Endothelial cell (in vitro differentiated cells): ENCODE measurements around the gene HDAC7. TPM values are rescaled to one million over a fixed set of nuclear protein-coding genes. Genes with fewer than 3 reads are reported as not detected.

Experiments
- DNase-seq: peaks from one replicate; pipeline ENCODE4 v3.0.0; 2021; ENCODE audit warnings: low spot score
- H3K27ac Mint-ChIP-seq: one replicate; pipeline ENCODE4 v1.8.0; 2021; ENCODE audit warnings: mixed read lengths, inconsistent platforms; ENCODE audit not compliant: unreplicated experiment
- H3K27me3 Mint-ChIP-seq: one replicate; pipeline ENCODE4 v1.8.0; 2021; ENCODE audit warnings: mild to moderate bottlenecking, moderate library complexity, mixed read lengths, inconsistent platforms; ENCODE audit not compliant: unreplicated experiment
- H3K36me3 Mint-ChIP-seq: one replicate; pipeline ENCODE4 v1.8.0; 2021; ENCODE audit warnings: mild to moderate bottlenecking, low read depth, mixed read lengths, inconsistent platforms; ENCODE audit not compliant: unreplicated experiment
- H3K4me1 Mint-ChIP-seq: one replicate; pipeline ENCODE4 v1.8.0; 2021; ENCODE audit warnings: mild to moderate bottlenecking, mixed read lengths, inconsistent platforms; ENCODE audit not compliant: unreplicated experiment
- H3K4me3 Mint-ChIP-seq: one replicate; pipeline ENCODE4 v1.8.0; 2021; ENCODE audit warnings: mild to moderate bottlenecking, mixed read lengths, inconsistent platforms; ENCODE audit not compliant: unreplicated experiment
- H3K9me3 Mint-ChIP-seq: one replicate; pipeline ENCODE4 v1.8.0; 2021; ENCODE audit warnings: mixed read lengths, inconsistent platforms; ENCODE audit not compliant: unreplicated experiment
- total RNA-seq: library from RNA; stranded (reverse); fragmentation: NEBNext Ultra II Directional; extraction: Animal tissue kit (Norgen Biotek cat#: 25700); gene quantifications from one replicate; pipeline ENCODE4 v1.2.1, GENCODE V29; 2021; ENCODE audit not compliant: unreplicated experiment
- TF ChIP-seq, protein P1 (sequence below): fragments of 200-600 bp; sonication (generic); IDR thresholded peaks from one replicate; pipeline ENCODE4 v1.5.0; 2021; ENCODE audit warnings: antibody characterized with exemption; ENCODE audit not compliant: unreplicated experiment

The HDAC7 gene
- total RNA-seq, 1 donor from 2014 or later, result 387 TPM

DNA sequence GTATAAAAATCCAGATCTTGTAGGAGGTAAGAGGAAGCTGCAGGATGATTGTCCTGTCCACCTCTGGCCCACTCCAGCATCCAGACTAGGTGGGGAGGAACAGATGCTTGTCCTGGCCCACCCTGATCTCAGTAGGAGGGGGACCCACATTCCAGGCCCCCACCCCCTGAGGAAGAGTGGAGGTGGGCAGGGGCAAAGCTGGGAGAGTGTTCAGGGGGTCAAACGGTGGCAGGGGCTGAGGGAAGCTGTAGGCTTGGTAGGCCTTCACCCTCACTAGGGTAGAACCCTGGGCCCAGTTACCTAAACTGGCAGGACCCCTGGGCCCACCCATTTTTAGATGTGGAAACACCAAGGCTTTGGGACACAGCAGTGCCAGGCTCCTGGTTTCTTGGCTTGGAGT, 42.6 kb downstream of the HDAC7 start:
- Mint-ChIP-seq H3K9me3 (no peaks in the 10 kb centered on the region), H3K27ac (peak overlapping the region; percentile 96), H3K27me3 (peaks cover 46% of the 10 kb centered on the region), H3K4me3 (no peak overlapping the region), H3K36me3 (peaks cover 35% of the 10 kb centered on the region), H3K4me1 (peaks cover 63% of the 10 kb centered on the region)
- TF ChIP-seq, protein P1, sequence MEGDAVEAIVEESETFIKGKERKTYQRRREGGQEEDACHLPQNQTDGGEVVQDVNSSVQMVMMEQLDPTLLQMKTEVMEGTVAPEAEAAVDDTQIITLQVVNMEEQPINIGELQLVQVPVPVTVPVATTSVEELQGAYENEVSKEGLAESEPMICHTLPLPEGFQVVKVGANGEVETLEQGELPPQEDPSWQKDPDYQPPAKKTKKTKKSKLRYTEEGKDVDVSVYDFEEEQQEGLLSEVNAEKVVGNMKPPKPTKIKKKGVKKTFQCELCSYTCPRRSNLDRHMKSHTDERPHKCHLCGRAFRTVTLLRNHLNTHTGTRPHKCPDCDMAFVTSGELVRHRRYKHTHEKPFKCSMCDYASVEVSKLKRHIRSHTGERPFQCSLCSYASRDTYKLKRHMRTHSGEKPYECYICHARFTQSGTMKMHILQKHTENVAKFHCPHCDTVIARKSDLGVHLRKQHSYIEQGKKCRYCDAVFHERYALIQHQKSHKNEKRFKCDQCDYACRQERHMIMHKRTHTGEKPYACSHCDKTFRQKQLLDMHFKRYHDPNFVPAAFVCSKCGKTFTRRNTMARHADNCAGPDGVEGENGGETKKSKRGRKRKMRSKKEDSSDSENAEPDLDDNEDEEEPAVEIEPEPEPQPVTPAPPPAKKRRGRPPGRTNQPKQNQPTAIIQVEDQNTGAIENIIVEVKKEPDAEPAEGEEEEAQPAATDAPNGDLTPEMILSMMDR, result no peak
- DNase-seq, result no peak

DNA sequence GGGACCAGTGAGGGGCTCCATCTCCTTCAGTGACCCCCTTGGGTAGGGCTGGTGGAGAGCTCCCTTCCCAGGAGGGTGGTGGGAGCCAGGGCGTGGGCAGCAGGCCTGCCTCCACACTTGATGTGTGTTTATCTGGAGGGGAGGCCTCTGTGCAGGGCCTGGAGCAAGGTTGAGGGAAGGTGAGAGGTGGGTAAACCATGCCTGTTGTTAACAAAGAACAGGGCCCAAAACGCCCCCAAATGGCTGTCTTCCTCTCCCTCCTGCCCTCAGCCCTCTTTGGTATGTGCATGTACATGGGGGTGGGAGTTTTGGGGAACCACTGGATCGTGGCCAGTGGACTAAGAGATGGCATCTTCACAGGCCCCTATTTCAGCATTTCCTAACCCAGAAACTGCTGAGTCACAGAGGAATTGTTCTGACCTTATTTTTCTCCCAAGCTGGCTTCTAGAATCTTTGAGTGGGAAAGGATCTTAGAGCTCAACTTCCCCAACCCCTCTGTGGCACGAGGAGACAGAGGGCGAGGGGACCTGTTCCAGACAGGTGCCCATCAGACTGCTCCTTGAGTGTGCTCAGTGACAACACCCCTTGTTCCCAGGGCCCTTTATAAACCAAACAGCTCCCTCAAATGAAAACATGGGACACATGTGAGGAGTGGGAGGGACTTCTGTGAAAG, 43.1 kb downstream of the HDAC7 start:
- Mint-ChIP-seq H3K27ac (peak overlapping the region; percentile 96), H3K27me3 (peaks cover 42% of the 10 kb centered on the region), H3K9me3 (no peaks in the 10 kb centered on the region), H3K36me3 (peaks cover 30% of the 10 kb centered on the region), H3K4me3 (no peak overlapping the region), H3K4me1 (peaks cover 65% of the 10 kb centered on the region)
- TF ChIP-seq, protein P1, result no peak
- DNase-seq, result no peak

DNA sequence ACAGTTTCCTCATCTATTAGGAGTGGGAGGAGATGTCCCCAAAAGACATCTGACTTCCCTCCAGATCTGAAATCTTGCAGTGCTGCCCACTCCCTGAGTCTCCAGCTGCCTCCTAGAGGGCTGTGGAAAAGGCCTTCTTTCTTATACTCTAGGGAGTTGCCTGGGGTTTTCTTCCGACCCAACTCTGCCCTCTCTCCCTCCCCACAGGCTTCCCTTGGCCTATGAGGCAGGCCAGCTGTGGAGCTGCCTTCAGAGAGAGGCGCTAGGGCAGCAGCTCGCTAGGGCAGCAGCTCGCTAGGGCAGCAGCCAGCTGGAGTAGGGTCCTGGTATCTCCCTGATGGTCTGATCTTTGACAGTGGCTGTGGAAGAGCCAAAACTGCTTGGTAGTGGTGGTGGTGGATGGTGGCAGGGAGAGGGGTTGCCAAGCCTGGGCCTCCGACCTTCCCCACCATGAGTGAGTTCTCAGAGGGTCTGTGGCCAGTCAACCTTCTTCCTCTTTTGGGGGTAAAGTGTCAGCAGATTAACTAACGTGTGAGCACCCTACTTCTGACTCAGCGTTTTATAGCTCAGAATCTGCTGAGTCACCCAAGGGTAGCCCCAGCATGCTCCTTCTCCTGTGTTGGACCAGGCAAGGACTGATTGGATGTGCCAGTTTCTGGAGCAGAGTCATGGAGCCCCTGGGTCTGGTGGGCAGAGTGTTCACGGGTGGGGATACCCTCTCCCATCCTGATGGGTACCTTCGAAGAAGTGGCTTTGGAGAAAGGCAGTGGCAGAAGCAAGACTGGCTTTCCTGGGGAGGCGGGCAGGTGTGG, 44.4 kb downstream of the HDAC7 start:
- Mint-ChIP-seq H3K36me3 (peaks cover 22% of the 10 kb centered on the region), H3K27ac (peak overlapping the region; percentile 24), H3K9me3 (no peaks in the 10 kb centered on the region), H3K4me1 (peaks cover 55% of the 10 kb centered on the region), H3K27me3 (peaks cover 30% of the 10 kb centered on the region), H3K4me3 (peak overlapping the region; percentile 69)
- TF ChIP-seq, protein P1, result no peak
- no peak for DNase-seq

DNA sequence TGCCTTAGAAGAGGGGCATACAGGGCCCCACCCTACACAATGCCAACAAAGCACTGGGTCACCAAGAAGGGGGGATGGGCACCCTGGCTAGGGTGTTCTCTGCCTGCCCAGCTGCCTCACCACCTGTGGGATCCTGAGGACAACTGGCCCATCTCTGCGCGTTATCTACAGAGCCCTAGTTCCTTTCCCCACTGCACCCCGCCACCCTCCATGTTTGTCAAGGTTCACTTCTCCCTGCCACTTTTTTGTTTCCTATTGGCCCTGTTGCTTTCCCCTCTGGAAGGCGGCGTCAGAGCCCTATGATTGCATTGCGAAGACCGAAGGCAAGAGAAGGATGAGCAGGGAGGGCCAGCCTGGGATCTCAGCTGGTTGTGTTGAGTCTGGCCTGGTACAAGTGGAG, 45.0 kb downstream of the HDAC7 start:
- DNase-seq, result no peak
- Mint-ChIP-seq H3K4me1 (peaks cover 55% of the 10 kb centered on the region), H3K9me3 (no peaks in the 10 kb centered on the region), H3K4me3 (peak overlapping the region; percentile 96), H3K27me3 (peaks cover 30% of the 10 kb centered on the region), H3K36me3 (peaks cover 22% of the 10 kb centered on the region), H3K27ac (peak overlapping the region; percentile 30)
- TF ChIP-seq, protein P1, result no peak
